Forelimb muscle (tissue), 1 donor: Measurements from ENCODE around the gene ERBIN. TPM values are rescaled to one million over a fixed set of nuclear protein-coding genes. Genes with fewer than 3 reads are reported as not detected.
"Not testable (repeated sequence)": the region's sequence is repeated elsewhere in the genome, so short reads cannot be mapped to it uniquely, and the experiment has no call there.

Source experiments
- DNase-seq: peaks from one replicate; pipeline ENCODE4 v3.0.0-alpha.2; 2013; ENCODE audit warnings: low read depth
- polyA plus RNA-seq: library from polyadenylated mRNA; unstranded; fragments of 120-200 nt; gene quantifications from one replicate; pipeline ENCODE4 v1.2.1, GENCODE V29; 2013; ENCODE audit not compliant: insufficient read length

The ERBIN gene, protein sequence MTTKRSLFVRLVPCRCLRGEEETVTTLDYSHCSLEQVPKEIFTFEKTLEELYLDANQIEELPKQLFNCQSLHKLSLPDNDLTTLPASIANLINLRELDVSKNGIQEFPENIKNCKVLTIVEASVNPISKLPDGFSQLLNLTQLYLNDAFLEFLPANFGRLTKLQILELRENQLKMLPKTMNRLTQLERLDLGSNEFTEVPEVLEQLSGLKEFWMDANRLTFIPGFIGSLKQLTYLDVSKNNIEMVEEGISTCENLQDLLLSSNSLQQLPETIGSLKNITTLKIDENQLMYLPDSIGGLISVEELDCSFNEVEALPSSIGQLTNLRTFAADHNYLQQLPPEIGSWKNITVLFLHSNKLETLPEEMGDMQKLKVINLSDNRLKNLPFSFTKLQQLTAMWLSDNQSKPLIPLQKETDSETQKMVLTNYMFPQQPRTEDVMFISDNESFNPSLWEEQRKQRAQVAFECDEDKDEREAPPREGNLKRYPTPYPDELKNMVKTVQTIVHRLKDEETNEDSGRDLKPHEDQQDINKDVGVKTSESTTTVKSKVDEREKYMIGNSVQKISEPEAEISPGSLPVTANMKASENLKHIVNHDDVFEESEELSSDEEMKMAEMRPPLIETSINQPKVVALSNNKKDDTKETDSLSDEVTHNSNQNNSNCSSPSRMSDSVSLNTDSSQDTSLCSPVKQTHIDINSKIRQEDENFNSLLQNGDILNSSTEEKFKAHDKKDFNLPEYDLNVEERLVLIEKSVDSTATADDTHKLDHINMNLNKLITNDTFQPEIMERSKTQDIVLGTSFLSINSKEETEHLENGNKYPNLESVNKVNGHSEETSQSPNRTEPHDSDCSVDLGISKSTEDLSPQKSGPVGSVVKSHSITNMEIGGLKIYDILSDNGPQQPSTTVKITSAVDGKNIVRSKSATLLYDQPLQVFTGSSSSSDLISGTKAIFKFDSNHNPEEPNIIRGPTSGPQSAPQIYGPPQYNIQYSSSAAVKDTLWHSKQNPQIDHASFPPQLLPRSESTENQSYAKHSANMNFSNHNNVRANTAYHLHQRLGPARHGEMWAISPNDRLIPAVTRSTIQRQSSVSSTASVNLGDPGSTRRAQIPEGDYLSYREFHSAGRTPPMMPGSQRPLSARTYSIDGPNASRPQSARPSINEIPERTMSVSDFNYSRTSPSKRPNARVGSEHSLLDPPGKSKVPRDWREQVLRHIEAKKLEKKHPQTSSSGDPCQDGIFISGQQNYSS (N-terminal part only)
- polyA plus RNA-seq = 40.5 TPM

GRCh38 chr5:65926276-65926783, at the start of gene ERBIN:
Gene ERBIN, plus strand, starts transcription at chr5:65926575. Its CDS starts 66,144 bp downstream, at chr5:65992719.
- no peak for DNase-seq

- DNase-seq = no peak
These were observed 49.4 kb upstream of the ERBIN start for GRCh38 chr5:65876970-65877369.

- DNase-seq = not testable (repeated sequence)
These were observed 46.6 kb upstream of the ERBIN start for GRCh38 chr5:65879668-65880256.

GRCh38 chr5:65880496-65881072, 45.8 kb upstream of the ERBIN start:
- DNase-seq = peak; percentile 28

DNA sequence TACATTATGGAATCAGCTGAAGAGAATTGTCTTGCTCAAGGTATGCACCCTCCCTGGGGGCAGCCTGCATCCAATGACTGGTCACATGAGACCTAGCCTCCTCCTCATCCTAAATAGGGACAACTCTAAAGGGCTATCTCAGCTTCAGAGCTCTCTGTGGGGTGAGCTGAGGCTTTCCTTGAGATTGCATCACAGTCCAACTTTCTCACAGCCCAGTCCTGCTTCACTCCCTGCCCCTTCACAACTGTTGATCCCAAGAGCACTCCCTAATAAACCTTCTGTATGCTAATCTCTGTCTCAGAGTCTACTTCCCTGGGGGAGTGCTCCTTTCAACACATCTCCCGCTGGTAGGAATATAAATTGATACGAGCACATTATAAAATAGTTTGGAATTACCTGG, 44.1 kb upstream of the ERBIN start:
- DNase-seq = no peak

GRCh38 chr5:65883461-65883860, 42.9 kb upstream of the ERBIN start:
- no peak for DNase-seq

GRCh38 chr5:65886387-65886786, 40.0 kb upstream of the ERBIN start:
- DNase-seq = no peak

DNA sequence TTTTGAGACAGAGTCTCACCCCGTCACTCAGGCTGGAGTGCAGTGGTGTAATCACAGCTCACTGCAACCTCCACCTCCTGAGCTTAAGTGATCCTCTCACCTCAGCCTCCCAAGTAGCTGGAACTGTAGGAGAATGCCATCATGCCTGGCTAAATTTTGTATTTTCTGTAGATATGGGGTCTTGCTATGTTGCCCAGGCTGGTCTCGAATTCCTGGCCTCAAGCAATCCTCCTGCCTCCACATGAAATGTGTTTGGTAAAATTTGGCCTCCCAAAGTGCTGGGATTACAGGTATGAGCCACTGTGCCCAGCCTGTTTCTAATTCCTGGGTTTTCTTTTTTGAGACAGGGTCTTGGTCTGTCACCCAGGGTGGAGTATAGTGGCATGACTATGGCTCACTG, 34.4 kb upstream of the ERBIN start:
- DNase-seq = not testable (repeated sequence)

- DNase-seq = no peak
These were observed 33.6 kb upstream of the ERBIN start for GRCh38 chr5:65892801-65893200.

- no peak for DNase-seq
These were observed 32.5 kb upstream of the ERBIN start for GRCh38 chr5:65893749-65894430.

DNA sequence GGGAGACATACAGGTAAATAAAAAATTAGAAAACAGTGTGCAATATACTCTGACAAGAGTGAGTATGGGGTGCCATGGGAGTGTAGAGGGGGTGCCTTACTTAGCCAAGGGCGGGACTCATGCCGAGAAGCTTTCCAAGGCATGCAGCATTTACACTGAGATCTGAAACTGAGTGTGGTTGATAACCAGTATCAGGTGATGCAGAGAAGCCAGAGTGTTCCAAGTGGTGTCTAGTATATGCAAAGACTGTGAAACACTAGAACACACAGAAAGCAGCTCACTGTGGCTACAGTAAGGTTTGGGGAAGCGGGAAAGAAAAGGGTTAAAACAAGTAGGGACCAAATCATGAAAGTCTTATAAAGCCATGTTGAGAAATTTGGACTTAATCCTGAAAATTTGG, 30.5 kb upstream of the ERBIN start:
- DNase-seq = no peak

DNA sequence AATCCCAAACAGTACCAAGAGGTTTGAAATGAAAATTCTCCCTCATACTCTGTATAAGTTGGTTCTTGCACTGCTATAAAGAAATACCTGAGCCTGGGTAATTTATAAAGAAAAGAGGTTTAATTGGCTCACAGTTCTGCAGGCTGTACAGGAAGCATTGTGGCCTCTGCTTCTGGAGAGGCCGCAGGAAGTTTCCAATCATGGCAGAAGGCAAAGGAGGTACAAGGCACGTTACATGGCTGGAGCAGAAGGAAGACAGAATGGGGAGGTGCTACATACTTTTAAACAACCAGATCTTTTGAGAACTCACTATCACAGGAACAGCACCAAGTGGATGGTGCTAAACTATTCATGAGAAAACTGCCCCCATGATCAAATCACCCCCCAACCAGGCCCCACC, 25.6 kb upstream of the ERBIN start:
- no peak for DNase-seq

DNA sequence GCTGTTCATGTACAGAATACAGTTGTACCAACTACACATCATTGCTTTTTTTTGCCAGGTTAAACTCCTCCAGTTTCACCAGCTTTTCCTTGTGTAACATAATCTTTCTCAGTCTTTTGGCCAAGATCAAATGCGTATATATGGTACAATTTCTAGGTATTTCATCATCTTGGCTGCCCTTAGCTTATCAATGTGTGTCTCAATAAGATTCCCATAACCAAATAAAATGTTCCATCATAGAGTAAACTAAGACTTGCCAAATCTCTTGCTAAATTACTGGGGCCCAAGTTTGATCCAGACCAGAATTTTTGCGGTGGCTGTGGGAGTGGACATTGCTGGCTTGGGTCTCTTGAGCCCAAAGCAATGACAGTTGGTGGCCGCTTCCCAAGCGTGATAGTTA, 24.3 kb upstream of the ERBIN start:
- no peak for DNase-seq

DNA sequence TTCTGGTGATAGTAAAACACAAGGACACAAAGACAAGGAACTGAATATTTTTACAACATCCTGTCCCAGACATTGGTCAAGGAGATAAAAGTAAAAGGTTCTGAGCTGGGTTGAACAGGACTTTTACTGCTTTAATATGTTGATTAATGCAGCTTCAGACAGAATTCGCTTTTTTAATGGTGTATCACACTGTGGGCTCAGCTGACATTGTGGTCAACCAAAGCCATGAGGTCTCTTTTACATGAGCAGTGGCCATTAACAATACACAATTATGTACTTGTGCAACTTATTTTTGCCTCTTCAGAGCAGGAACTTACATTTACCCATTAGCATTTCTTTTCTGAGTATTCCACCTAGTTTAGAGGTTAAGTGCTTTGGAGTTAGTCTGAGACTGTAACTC, 22.8 kb upstream of the ERBIN start:
- DNase-seq = no peak

- no peak for DNase-seq
These were observed 20.1 kb upstream of the ERBIN start for GRCh38 chr5:65906256-65906655.

GRCh38 chr5:65907135-65907534, 19.2 kb upstream of the ERBIN start:
- no peak for DNase-seq

DNA sequence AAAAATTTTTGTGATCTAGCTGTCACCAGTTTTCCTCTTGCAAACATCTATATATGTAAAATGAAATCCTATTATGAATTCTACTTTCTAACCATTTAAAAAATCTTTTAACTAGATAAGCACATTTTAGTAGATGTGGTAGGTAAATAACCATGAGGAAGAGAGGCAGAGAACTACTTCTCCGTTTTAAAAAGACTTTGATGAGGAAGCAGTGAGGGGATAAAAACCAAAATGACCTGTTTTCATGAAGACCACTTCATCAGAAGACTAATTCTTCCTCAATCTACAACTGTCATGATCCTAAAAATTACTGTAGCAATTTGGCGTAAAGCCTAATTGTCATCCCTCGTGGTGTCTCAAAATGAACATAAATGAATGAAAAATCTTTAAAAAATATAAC, 15.7 kb upstream of the ERBIN start:
- no peak for DNase-seq

DNA sequence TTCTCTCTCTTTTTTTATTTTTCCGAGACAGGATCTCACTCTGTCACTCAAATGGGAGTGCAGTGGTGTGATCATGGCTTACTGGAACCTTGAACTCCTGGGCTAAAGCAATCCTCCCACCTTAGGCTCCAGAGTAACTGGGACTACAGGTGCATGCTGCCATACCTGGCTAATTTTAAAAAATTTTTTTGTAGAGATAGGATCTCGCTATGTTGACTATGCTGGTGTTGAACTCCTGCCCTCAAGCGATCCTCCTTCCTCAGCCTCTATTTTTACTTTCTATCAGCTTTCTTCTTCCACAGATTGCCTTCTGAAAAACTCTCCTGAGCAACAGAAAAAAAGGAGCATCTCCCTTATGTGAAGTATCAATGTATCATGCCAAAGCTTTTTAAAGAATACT, 14.1 kb upstream of the ERBIN start:
- DNase-seq = no peak

GRCh38 chr5:65913519-65913918, 12.9 kb upstream of the ERBIN start:
- no peak for DNase-seq

- no peak for DNase-seq
These were observed 11.7 kb upstream of the ERBIN start for GRCh38 chr5:65914641-65915196.
